Fibroblast of skin of abdomen (primary cell): ENCODE results near the gene ERBB2. TPM values are rescaled to one million over a fixed set of nuclear protein-coding genes. Genes with fewer than 3 reads are reported as not detected.
A peak's percentile ranks its signal among the peaks of the same experiment; 100 is the strongest.

ENCODE experiments used
- DNase-seq: peaks from one replicate; pipeline ENCODE4 v3.0.0-alpha.2; 2013
- polyA plus RNA-seq, 2 experiments: library from polyadenylated mRNA; unstranded; fragments of 120-200 nt; gene quantifications; one replicate each; pipeline ENCODE4 v1.2.1, GENCODE V29; 2013; ENCODE audit not compliant: insufficient read length in 2 of 2

Gene ERBB2
- 39.8 TPM for polyA plus RNA-seq (2013, experiment 1 of 2; ENCODE audit: insufficient read length)
- polyA plus RNA-seq (2013, experiment 2 of 2; ENCODE audit: insufficient read length) = 40.9 TPM

GRCh38 chr17:39699818-39700147 is at the start of gene ERBB2:
TSS of gene ERBB2 (plus strand) at chr17:39700064. CDS start at chr17:39700239, 175 bp downstream.
- DNase-seq = peak; percentile 79

GRCh38 chr17:39650121-39650579 is 49.7 kb upstream of the ERBB2 start:
- no peak for DNase-seq

GRCh38 chr17:39651923-39652586 is 47.8 kb upstream of the ERBB2 start:
- DNase-seq = no peak

- no peak for DNase-seq
Observed at GRCh38 chr17:39652587-39653315, 47.1 kb upstream of the ERBB2 start.

GRCh38 chr17:39653316-39653661 is 46.6 kb upstream of the ERBB2 start:
- no peak for DNase-seq

GRCh38 chr17:39653662-39654331 is 46.1 kb upstream of the ERBB2 start:
- DNase-seq = peak; percentile 28

- no peak for DNase-seq
Observed at GRCh38 chr17:39655105-39655504, 44.8 kb upstream of the ERBB2 start.

- DNase-seq = no peak
Observed at GRCh38 chr17:39658346-39658745, 41.5 kb upstream of the ERBB2 start.

- no peak for DNase-seq
Observed at GRCh38 chr17:39658760-39659159, 41.1 kb upstream of the ERBB2 start.

- DNase-seq = no peak
Observed at GRCh38 chr17:39659279-39660010, 40.4 kb upstream of the ERBB2 start.

GRCh38 chr17:39660011-39660360 is 39.9 kb upstream of the ERBB2 start:
- no peak for DNase-seq

- no peak for DNase-seq
Observed at GRCh38 chr17:39660397-39661385, 39.2 kb upstream of the ERBB2 start.

- no peak for DNase-seq
Observed at GRCh38 chr17:39661744-39662541, 37.9 kb upstream of the ERBB2 start.

GRCh38 chr17:39662551-39663339 is 37.1 kb upstream of the ERBB2 start:
- no peak for DNase-seq

GRCh38 chr17:39663340-39663687 is 36.5 kb upstream of the ERBB2 start:
- DNase-seq = no peak

- no peak for DNase-seq
Observed at GRCh38 chr17:39663688-39664580, 35.9 kb upstream of the ERBB2 start.

- DNase-seq = no peak
Observed at GRCh38 chr17:39664581-39665561, 35.0 kb upstream of the ERBB2 start, which contains the start of gene TCAP. TSS of gene TCAP (plus strand) at chr17:39665349. CDS start at chr17:39665360, 11 bp downstream.
